WTC11 (cell line): Measurements from ENCODE around the gene PSMD8.

Experiments
- AFF4 ChIP-seq: sonication (generic); formaldehyde crosslinking; IDR thresholded peaks from 2 replicates; pipeline ENCODE4 v1.8.1; 2023; ENCODE audit warnings: mild to moderate bottlenecking, missing genetic modification reagents, borderline replicate concordance
- ATF1 ChIP-seq: sonication (generic); formaldehyde crosslinking; IDR thresholded peaks from 2 replicates; pipeline ENCODE4 v1.8.1; 2023; ENCODE audit warnings: mild to moderate bottlenecking, moderate library complexity, missing genetic modification reagents
- ATF2 ChIP-seq: sonication (generic); formaldehyde crosslinking; IDR thresholded peaks from 2 replicates; pipeline ENCODE4 v1.8.1; 2022; ENCODE audit warnings: low read depth, missing genetic modification reagents, borderline replicate concordance
- CTCF ChIP-seq: fragments of 200-600 bp; IDR thresholded peaks from 2 replicates; pipeline ENCODE4 v1.8.0; 2022; ENCODE audit warnings: antibody characterized with exemption
- E2F1 ChIP-seq: sonication (generic); formaldehyde crosslinking; IDR thresholded peaks from 2 replicates; pipeline ENCODE4 v1.8.0; 2022; ENCODE audit warnings: mild to moderate bottlenecking, missing genetic modification reagents
- FOXJ3 ChIP-seq: sonication (generic); formaldehyde crosslinking; IDR thresholded peaks from 2 replicates; pipeline ENCODE4 v1.9.0; 2021; ENCODE audit warnings: missing genetic modification reagents, mild to moderate bottlenecking, borderline replicate concordance
- JUN ChIP-seq: sonication (generic); formaldehyde crosslinking; IDR thresholded peaks from 2 replicates; pipeline ENCODE4 v1.8.0; 2023; ENCODE audit warnings: mild to moderate bottlenecking, missing genetic modification reagents
- MXD4 ChIP-seq: fragments of 250-450 bp; sonication (Bioruptor Pico); IDR thresholded peaks from 2 replicates; pipeline ENCODE4 v1.8.0; 2021; ENCODE audit warnings: mild to moderate bottlenecking, moderate library complexity, borderline replicate concordance
- NR1H2 ChIP-seq: sonication (generic); formaldehyde crosslinking; IDR thresholded peaks from 2 replicates; pipeline ENCODE4 v1.9.0; 2021; ENCODE audit warnings: mild to moderate bottlenecking, moderate library complexity, missing genetic modification reagents
- NR3C1 ChIP-seq: sonication (generic); formaldehyde crosslinking; conservative IDR thresholded peaks from 2 replicates; pipeline ENCODE4 v1.8.1; 2023; ENCODE audit warnings: low read depth, mild to moderate bottlenecking, missing genetic modification reagents
- TCF7 ChIP-seq: sonication (generic); formaldehyde crosslinking; IDR thresholded peaks from 2 replicates; pipeline ENCODE4 v1.8.0; 2022; ENCODE audit warnings: mild to moderate bottlenecking, low read depth, missing genetic modification reagents, moderate library complexity
- USF1 ChIP-seq: sonication (generic); formaldehyde crosslinking; IDR thresholded peaks from 2 replicates; pipeline ENCODE4 v1.8.0; 2022; ENCODE audit warnings: mild to moderate bottlenecking, missing genetic modification reagents
- USF2 ChIP-seq: sonication (generic); formaldehyde crosslinking; IDR thresholded peaks from 2 replicates; pipeline ENCODE4 v1.8.1; 2023; ENCODE audit warnings: mild to moderate bottlenecking, missing genetic modification reagents, moderate library complexity
- ZBTB43 ChIP-seq: sonication (generic); formaldehyde crosslinking; IDR thresholded peaks from 2 replicates; pipeline ENCODE4 v1.8.1; 2023; ENCODE audit warnings: mild to moderate bottlenecking, missing genetic modification reagents

GRCh38 chr19:38371081-38371480 lies 3.3 kb upstream of the PSMD8 start:
- no peak for TF ChIP-seq CTCF
- TF ChIP-seq ATF1 = no peak
- no peak for TF ChIP-seq FOXJ3 (CRISPR knock-in tag)
- no peak for TF ChIP-seq JUN (CRISPR knock-in tag)
- no peak for TF ChIP-seq ATF2 (CRISPR knock-in tag)
- TF ChIP-seq USF1 = no peak
- no peak for TF ChIP-seq ZBTB43
- TF ChIP-seq MXD4 (CRISPR knock-in tag) = no peak
- TF ChIP-seq NR3C1 (CRISPR knock-in tag) = no peak
- no peak for TF ChIP-seq USF2
- no peak for TF ChIP-seq E2F1 (CRISPR knock-in tag)
- no peak for TF ChIP-seq NR1H2 (CRISPR knock-in tag)
- TF ChIP-seq AFF4 (CRISPR knock-in tag) = no peak
- TF ChIP-seq TCF7 (CRISPR knock-in tag) = no peak
